ENCODE data around the gene CLEC2B. TPM values are rescaled to one million over a fixed set of nuclear protein-coding genes. Genes with fewer than 3 reads are reported as not detected.
A peak's percentile ranks its signal among the peaks of the same experiment; 100 is the strongest.

Gene CLEC2B
- total RNA-seq, 2 donors from 2014 or later, result not detected

GRCh38 chr12:9848899-9849298 is 20.3 kb downstream of the CLEC2B start:
- Mint-ChIP-seq H3K4me3 (no peak overlapping the region), H3K36me3 (ENCODE audit: low read depth) (no peaks in the 10 kb centered on the region), H3K4me1 (peaks cover 14% of the 10 kb centered on the region), H3K27ac (no peak overlapping the region), H3K27me3 (ENCODE audit: insufficient read depth) (peaks cover 2% of the 10 kb centered on the region), H3K9me3 (no peaks in the 10 kb centered on the region)
- peak; percentile 59 for DNase-seq
- peak; percentile 32 for TF ChIP-seq CTCF (conservative IDR thresholded peaks at IDR 0.05)
- Histone ChIP-seq H3K27me3 (ENCODE audit: control insufficient read depth, insufficient read depth, low read length, poor library complexity, severe bottlenecking) (no peaks in the 10 kb centered on the region), H3K4me1 (ENCODE audit: control insufficient read depth, insufficient read depth, low read length) (no peaks in the 10 kb centered on the region), H3K36me3 (ENCODE audit: control insufficient read depth, insufficient read depth, low read length) (no peaks in the 10 kb centered on the region), H3K27ac (ENCODE audit: low read depth, low read length) (no peak overlapping the region), H3K9me3 (ENCODE audit: control insufficient read depth, low read length) (no peaks in the 10 kb centered on the region), H3K9ac (ENCODE audit: extremely low read depth, low read length, poor library complexity, severe bottlenecking) (no peak overlapping the region), H3K4me3 (ENCODE audit: low read length) (no peak overlapping the region)
- 74 to 86% methylated on average over 2 to 5 of the region's 5 CpGs for whole genome bisulfite sequencing, 2 experiments (ENCODE audit: insufficient coverage in 1 of 2, insufficient read length in 1 of 2)

- Mint-ChIP-seq H3K4me3 (no peak overlapping the region), H3K27me3 (ENCODE audit: insufficient read depth) (peaks cover 2% of the 10 kb centered on the region), H3K36me3 (ENCODE audit: low read depth) (no peaks in the 10 kb centered on the region), H3K27ac (no peak overlapping the region), H3K4me1 (no peaks in the 10 kb centered on the region), H3K9me3 (no peaks in the 10 kb centered on the region)
- no peak for DNase-seq
- Histone ChIP-seq H3K9ac (ENCODE audit: extremely low read depth, low read length, poor library complexity, severe bottlenecking) (no peak overlapping the region), H3K9me3 (ENCODE audit: control insufficient read depth, low read length) (no peaks in the 10 kb centered on the region), H3K27ac (ENCODE audit: low read depth, low read length) (no peak overlapping the region), H3K27me3 (ENCODE audit: control insufficient read depth, insufficient read depth, low read length, poor library complexity, severe bottlenecking) (no peaks in the 10 kb centered on the region), H3K4me3 (ENCODE audit: low read length) (no peak overlapping the region), H3K36me3 (ENCODE audit: control insufficient read depth, insufficient read depth, low read length) (no peaks in the 10 kb centered on the region), H3K4me1 (ENCODE audit: control insufficient read depth, insufficient read depth, low read length) (no peaks in the 10 kb centered on the region)
- 50% methylated on average over 1 of the region's 3 CpGs; no CpG with 5 or more reads in 1 of the 2 experiments for WGBS, 2 experiments (ENCODE audit: insufficient coverage in 1 of 2, insufficient read length in 1 of 2)
- no peak for TF ChIP-seq CTCF (conservative IDR thresholded peaks at IDR 0.05)
Observed at GRCh38 chr12:9843407-9843806, 25.7 kb downstream of the CLEC2B start.

GRCh38 chr12:9831720-9832119 is 37.4 kb downstream of the CLEC2B start:
- DNase-seq, result no peak

More at GRCh38 chr12:9831720-9832119, 37.4 kb downstream of the CLEC2B start:
- Mint-ChIP-seq H3K27ac (no peak overlapping the region), H3K36me3 (ENCODE audit: low read depth) (no peaks in the 10 kb centered on the region), H3K4me3 (no peak overlapping the region), H3K4me1 (peaks cover 5% of the 10 kb centered on the region), H3K9me3 (no peaks in the 10 kb centered on the region), H3K27me3 (ENCODE audit: insufficient read depth) (no peaks in the 10 kb centered on the region)
- 0% methylated on average over 1 of the region's 3 CpGs; no CpG with 5 or more reads in 1 of the 2 experiments for WGBS, 2 experiments (ENCODE audit: insufficient coverage in 1 of 2, insufficient read length in 1 of 2)
- H3K9me3 ChIP-seq (ENCODE audit: control insufficient read depth, low read length), result no peaks in the 10 kb centered on the region
- no peaks in the 10 kb centered on the region for H3K4me1 ChIP-seq (ENCODE audit: control insufficient read depth, insufficient read depth, low read length)
- H3K4me3 ChIP-seq (ENCODE audit: low read length), result no peak overlapping the region
- no peaks in the 10 kb centered on the region for H3K27me3 ChIP-seq (ENCODE audit: control insufficient read depth, insufficient read depth, low read length, poor library complexity, severe bottlenecking)
- H3K27ac ChIP-seq (ENCODE audit: low read depth, low read length), result no peak overlapping the region
- no peak overlapping the region for H3K9ac ChIP-seq (ENCODE audit: extremely low read depth, low read length, poor library complexity, severe bottlenecking)
- H3K36me3 ChIP-seq (ENCODE audit: control insufficient read depth, insufficient read depth, low read length), result no peaks in the 10 kb centered on the region
- no peak for TF ChIP-seq CTCF (conservative IDR thresholded peaks at IDR 0.05)
